ENCODE results near the gene TRAPPC5. TPM values are rescaled to one million over a fixed set of nuclear protein-coding genes. Genes with fewer than 3 reads are reported as not detected.

Gene TRAPPC5
- total and polyA plus RNA-seq, 2 experiments from 2014 or later, result 95.9 to 120 TPM

GRCh38 chr19:7665076-7665475 is 15.6 kb upstream of the TRAPPC5 start:
- no peak overlapping the region for H3K4me3 ChIP-seq
- H3K9me3 ChIP-seq (ENCODE audit: low read depth), result no peaks in the 10 kb centered on the region
- no peak overlapping the region for H3K27ac ChIP-seq
- no peaks in the 10 kb centered on the region for H3K4me1 ChIP-seq (ENCODE audit: low read depth)
- peak in 1 of 2 donors; percentile 88 for DNase-seq (ENCODE audit: low read depth in 1 of 2, low spot score in 1 of 2)
- TF ChIP-seq CTCF (IDR thresholded peaks at IDR 0.05; ENCODE audit: low read depth, low read length), result no peak
- H3K36me3 ChIP-seq, result no peaks in the 10 kb centered on the region
- peaks cover 21% of the 10 kb centered on the region for H3K27me3 ChIP-seq

GRCh38 chr19:7668842-7669241 is 11.8 kb upstream of the TRAPPC5 start, which contains the start of gene RETN:
Gene RETN (plus strand): TSS chr19:7669049. CDS start chr19:7669327, 278 bp downstream.
- H3K27me3 ChIP-seq, result peaks cover 51% of the 10 kb centered on the region
- H3K27ac ChIP-seq, result no peak within 1 kb of the TSS
- DNase-seq (ENCODE audit: low read depth in 1 of 2, low spot score in 1 of 2), result no peak
- no peaks in the 10 kb centered on the region for H3K9me3 ChIP-seq (ENCODE audit: low read depth)
- no peak for TF ChIP-seq CTCF (IDR thresholded peaks at IDR 0.05; ENCODE audit: low read depth, low read length)
- H3K36me3 ChIP-seq, result no peaks in the 10 kb centered on the region
- H3K4me3 ChIP-seq, result peak within 1 kb of the TSS; percentile 29
- H3K4me1 ChIP-seq (ENCODE audit: low read depth), result no peaks in the 10 kb centered on the region

GRCh38 chr19:7669641-7670040 is 11.0 kb upstream of the TRAPPC5 start:
- no peaks in the 10 kb centered on the region for H3K4me1 ChIP-seq (ENCODE audit: low read depth)
- no peak for TF ChIP-seq CTCF (IDR thresholded peaks at IDR 0.05; ENCODE audit: low read depth, low read length)
- no peaks in the 10 kb centered on the region for H3K9me3 ChIP-seq (ENCODE audit: low read depth)
- no peak overlapping the region for H3K27ac ChIP-seq
- no peaks in the 10 kb centered on the region for H3K36me3 ChIP-seq
- DNase-seq (ENCODE audit: low read depth in 1 of 2, low spot score in 1 of 2), result no peak
- peak overlapping the region; percentile 29 for H3K4me3 ChIP-seq
- peaks cover 51% of the 10 kb centered on the region for H3K27me3 ChIP-seq

GRCh38 chr19:7670150-7670783 is 10.4 kb upstream of the TRAPPC5 start:
- H3K36me3 ChIP-seq, result no peaks in the 10 kb centered on the region
- H3K4me3 ChIP-seq, result peak overlapping the region; percentile 29
- no peak overlapping the region for H3K27ac ChIP-seq
- H3K9me3 ChIP-seq (ENCODE audit: low read depth), result no peaks in the 10 kb centered on the region
- no peaks in the 10 kb centered on the region for H3K4me1 ChIP-seq (ENCODE audit: low read depth)
- TF ChIP-seq CTCF (IDR thresholded peaks at IDR 0.05; ENCODE audit: low read depth, low read length), result no peak
- H3K27me3 ChIP-seq, result peaks cover 51% of the 10 kb centered on the region
- DNase-seq (ENCODE audit: low read depth in 1 of 2, low spot score in 1 of 2), result peak; percentile 3 to 42

GRCh38 chr19:7670790-7671189 is 9.8 kb upstream of the TRAPPC5 start:
- TF ChIP-seq CTCF (IDR thresholded peaks at IDR 0.05; ENCODE audit: low read depth, low read length), result no peak
- Histone ChIP-seq H3K27me3 (peaks cover 51% of the 10 kb centered on the region), H3K27ac (no peak overlapping the region), H3K4me3 (no peak overlapping the region), H3K9me3 (ENCODE audit: low read depth) (no peaks in the 10 kb centered on the region), H3K36me3 (no peaks in the 10 kb centered on the region), H3K4me1 (ENCODE audit: low read depth) (no peaks in the 10 kb centered on the region)
- no peak for DNase-seq (ENCODE audit: low read depth in 1 of 2, low spot score in 1 of 2)

All from cardiac muscle cell (in vitro differentiated cells and primary cell).